OCI-LY1 (cell line): Measurements from ENCODE around the gene SP110.

Experiments
- H2AFZ ChIP-seq: fragments of 200-600 bp; sonication (generic), shearing (Covaris generic); 2 replicates; pipeline ENCODE4 v1.6.0; 2014; ENCODE audit warnings: antibody characterized with exemption, mild to moderate bottlenecking, low read length
- H3F3A ChIP-seq: fragments of 200-600 bp; sonication (generic), shearing (Covaris generic); 2 replicates; pipeline ENCODE4 v1.6.0; 2014; ENCODE audit warnings: mild to moderate bottlenecking, antibody characterized with exemption, low read length, moderate library complexity; ENCODE audit not compliant: insufficient read depth
- H3K27ac ChIP-seq: fragments of 200-600 bp; sonication (generic); 2 replicates; pipeline ENCODE4 v1.5.1; 2014; ENCODE audit warnings: low read length, mixed run types, mild to moderate bottlenecking, low read depth; ENCODE audit not compliant: poor library complexity, severe bottlenecking
- H3K27me3 ChIP-seq: fragments of 200-600 bp; sonication (generic); 2 replicates; pipeline ENCODE4 v1.6.0; 2014; ENCODE audit warnings: antibody characterized with exemption, mild to moderate bottlenecking, low read length, moderate library complexity; ENCODE audit not compliant: insufficient read depth
- H3K36me3 ChIP-seq: fragments of 200-600 bp; sonication (generic); 2 replicates; pipeline ENCODE4 v1.6.1; 2014; ENCODE audit warnings: mild to moderate bottlenecking, antibody characterized with exemption, low read length, moderate library complexity, mixed read lengths; ENCODE audit not compliant: insufficient read depth
- H3K4me1 ChIP-seq: fragments of 200-600 bp; sonication (generic); 2 replicates; pipeline ENCODE4 v1.5.1; 2014; ENCODE audit warnings: mild to moderate bottlenecking, low read length, moderate library complexity; ENCODE audit not compliant: insufficient read depth, severe bottlenecking
- H3K4me2 ChIP-seq: fragments of 200-600 bp; sonication (generic), shearing (Covaris generic); 2 replicates; pipeline ENCODE4 v1.6.1; 2014; ENCODE audit warnings: low read length
- H3K4me3 ChIP-seq: fragments of 200-600 bp; sonication (generic); 2 replicates; pipeline ENCODE4 v1.5.1; 2014; ENCODE audit warnings: low read length, low read depth, mild to moderate bottlenecking, mixed read lengths; ENCODE audit not compliant: poor library complexity, severe bottlenecking
- H3K79me2 ChIP-seq: fragments of 200-600 bp; shearing (Covaris generic); 2 replicates; pipeline ENCODE4 v1.6.1; 2016; ENCODE audit warnings: mixed run types, low read length, mixed read lengths; ENCODE audit not compliant: insufficient read depth
- H3K9ac ChIP-seq: fragments of 200-600 bp; sonication (generic), shearing (Covaris generic); 2 replicates; pipeline ENCODE4 v1.6.1; 2014; ENCODE audit warnings: mild to moderate bottlenecking, low read length, mixed read lengths
- H3K9me2 ChIP-seq: fragments of 200-600 bp; sonication (generic), shearing (Covaris generic); 2 replicates; pipeline ENCODE4 v1.6.1; 2014; ENCODE audit warnings: low read depth, mild to moderate bottlenecking, low read length, mixed read lengths
- H3K9me3 ChIP-seq: fragments of 200-600 bp; shearing (Covaris generic); 2 replicates; pipeline ENCODE4 v1.6.1; 2014; ENCODE audit warnings: low read length, mixed read lengths
- H4K20me1 ChIP-seq: fragments of 200-600 bp; sonication (generic), shearing (Covaris generic); 2 replicates; pipeline ENCODE4 v1.6.0; 2016; ENCODE audit warnings: mild to moderate bottlenecking, low read length; ENCODE audit not compliant: insufficient read depth
- CTCF ChIP-seq: fragments of 200-600 bp; sonication (generic), shearing (Covaris generic); IDR thresholded peaks from 2 replicates; pipeline ENCODE4 v1.5.1; 2017; ENCODE audit warnings: mild to moderate bottlenecking, antibody characterized with exemption, low read length, moderate library complexity, mixed read lengths
- EZH2 ChIP-seq: fragments of 200-600 bp; sonication (generic), shearing (Covaris generic); IDR thresholded peaks from 2 replicates; pipeline ENCODE4 v1.8.0; 2017; ENCODE audit warnings: borderline replicate concordance, mixed run types, mild to moderate bottlenecking, antibody characterized with exemption, low read length, moderate library complexity, mixed read lengths

Gene SP110

DNA sequence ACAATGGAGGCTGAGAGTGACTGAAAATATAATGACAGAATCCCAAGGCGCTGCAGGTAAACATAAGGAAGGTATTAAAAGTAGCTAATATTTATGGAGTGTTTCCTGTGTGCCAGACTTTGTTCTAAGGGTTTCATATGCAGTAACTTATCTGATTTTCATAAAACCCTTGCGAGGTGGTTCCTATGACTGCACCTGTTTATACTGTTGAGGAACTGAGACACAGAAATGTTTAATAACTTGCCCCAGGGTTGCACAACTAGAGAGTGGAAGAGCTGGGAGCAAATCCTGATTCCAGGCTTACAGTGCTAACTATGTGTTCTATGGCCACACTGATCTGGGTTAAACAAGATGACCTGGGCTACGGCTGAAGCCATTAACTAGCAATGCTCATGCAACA lies 2.4 kb downstream of the SP110 start:
- Histone ChIP-seq H2AFZ (no peak overlapping the region), H4K20me1 (no peaks in the 10 kb centered on the region), H3K36me3 (peaks cover 58% of the 10 kb centered on the region), H3K9me2 (no peaks in the 10 kb centered on the region), H3K4me3 (peak overlapping the region; percentile 81), H3F3A (no peaks in the 10 kb centered on the region), H3K9me3 (no peaks in the 10 kb centered on the region), H3K4me2 (peak overlapping the region; percentile 84), H3K9ac (no peak overlapping the region; the same call in 1 of the 2 replicates), H3K4me1 (peaks cover 45% of the 10 kb centered on the region), H3K27ac (peak overlapping the region; percentile 85), H3K79me2 (peaks cover 22% of the 10 kb centered on the region), H3K27me3 (no peaks in the 10 kb centered on the region)
- TF ChIP-seq CTCF, result no peak
- TF ChIP-seq EZH2, result no peak

GRCh38 chr2:230216489-230216888 lies 3.3 kb downstream of the SP110 start:
- Histone ChIP-seq H3K27me3 (no peaks in the 10 kb centered on the region), H4K20me1 (no peaks in the 10 kb centered on the region), H3F3A (no peaks in the 10 kb centered on the region), H3K4me2 (no peak overlapping the region), H3K9me3 (no peaks in the 10 kb centered on the region), H3K36me3 (peaks cover 68% of the 10 kb centered on the region), H3K9ac (no peak overlapping the region), H3K27ac (no peak overlapping the region), H2AFZ (no peak overlapping the region), H3K4me1 (peaks cover 35% of the 10 kb centered on the region), H3K79me2 (peaks cover 22% of the 10 kb centered on the region), H3K4me3 (no peak overlapping the region), H3K9me2 (no peaks in the 10 kb centered on the region)
- TF ChIP-seq EZH2 (no peak), CTCF (no peak)

DNA sequence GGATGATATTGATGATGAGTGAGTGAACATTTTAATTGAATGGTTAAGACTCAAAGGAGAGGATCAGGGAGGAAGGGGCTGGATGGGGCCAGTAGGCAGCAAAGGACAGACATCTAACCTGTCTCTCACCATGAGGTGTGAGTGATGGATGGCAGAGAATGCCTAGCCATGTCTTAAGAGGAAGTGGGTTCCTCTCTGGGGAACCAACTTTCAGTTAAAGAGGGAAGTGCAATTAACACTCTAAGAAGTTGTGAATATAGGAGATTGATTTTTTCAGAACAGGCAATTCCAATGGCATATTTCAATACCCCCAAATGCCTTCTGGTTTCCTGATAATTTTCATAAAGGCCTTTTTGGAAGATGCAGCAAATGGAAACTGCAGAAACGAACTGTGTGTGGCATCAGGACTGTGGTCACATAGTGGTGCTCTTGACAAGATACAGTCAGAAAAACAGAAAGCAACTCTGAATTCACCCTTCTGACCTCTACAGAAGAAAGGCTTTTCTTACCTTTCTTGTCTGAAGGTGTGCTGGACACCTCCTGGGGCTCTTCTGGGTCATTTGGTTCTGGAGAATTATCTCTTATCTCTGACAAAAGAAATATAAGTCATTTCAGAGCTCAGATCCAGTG lies 10.2 kb downstream of the SP110 start:
- Histone ChIP-seq H4K20me1 (no peaks in the 10 kb centered on the region), H3F3A (no peaks in the 10 kb centered on the region), H3K4me3 (no peak overlapping the region), H3K9me3 (no peaks in the 10 kb centered on the region), H3K27ac (peak overlapping the region; percentile 72), H3K4me1 (peaks cover 50% of the 10 kb centered on the region), H2AFZ (no peak overlapping the region), H3K36me3 (peaks cover 94% of the 10 kb centered on the region), H3K79me2 (peaks cover 10% of the 10 kb centered on the region; the same call in 1 of the 2 replicates), H3K9ac (peak overlapping the region; percentile 19; the same call in 1 of the 2 replicates), H3K27me3 (no peaks in the 10 kb centered on the region), H3K4me2 (peak overlapping the region; percentile 41; the same call in 1 of the 2 replicates), H3K9me2 (no peaks in the 10 kb centered on the region)
- TF ChIP-seq EZH2, result no peak
- no peak for TF ChIP-seq CTCF
